H9 (cell line): ENCODE data around the gene PTCD1. TPM values are rescaled to one million over a fixed set of nuclear protein-coding genes. Genes with fewer than 3 reads are reported as not detected.

ENCODE experiments used
- DNase-seq: peaks from one replicate; pipeline ENCODE4 v3.0.0-alpha.2; 2017
- H2AFZ ChIP-seq: one replicate; pipeline ENCODE4 v1.6.1; 2013; ENCODE audit warnings: mild to moderate bottlenecking, low read length, control low read depth, moderate library complexity
- H2AK5ac ChIP-seq: 2 replicates; pipeline ENCODE4 v1.6.1; 2013; ENCODE audit warnings: low read length, control low read depth, mixed read lengths; ENCODE audit not compliant: insufficient read length
- H2BK120ac ChIP-seq: one replicate; pipeline ENCODE4 v1.6.1; 2013; ENCODE audit warnings: low read depth, mild to moderate bottlenecking, low read length, control low read depth, inconsistent platforms; ENCODE audit not compliant: poor library complexity, severe bottlenecking
- H2BK12ac ChIP-seq: 2 replicates; pipeline ENCODE4 v1.6.1; 2013; ENCODE audit warnings: low read length, control low read depth, mixed read lengths, low read depth; ENCODE audit not compliant: insufficient read length
- H2BK15ac ChIP-seq: 2 replicates; pipeline ENCODE4 v1.6.1; 2013; ENCODE audit warnings: low read depth, low read length, control low read depth
- H2BK20ac ChIP-seq: one replicate; pipeline ENCODE4 v1.6.1; 2013; ENCODE audit warnings: low read depth, mild to moderate bottlenecking, low read length, control low read depth, inconsistent platforms; ENCODE audit not compliant: poor library complexity, severe bottlenecking
- H2BK5ac ChIP-seq: 2 replicates; pipeline ENCODE4 v1.6.1; 2013; ENCODE audit warnings: low read length, control low read depth, mixed read lengths; ENCODE audit not compliant: insufficient read length
- H3K14ac ChIP-seq: 2 replicates; pipeline ENCODE4 v1.6.1; 2013; ENCODE audit warnings: low read length, control low read depth; ENCODE audit not compliant: insufficient read depth
- H3K18ac ChIP-seq: 2 replicates; pipeline ENCODE4 v1.6.1; 2013; ENCODE audit warnings: low read depth, mild to moderate bottlenecking, mixed read lengths, low read length, control low read depth; ENCODE audit not compliant: insufficient read length
- H3K23ac ChIP-seq: 2 replicates; pipeline ENCODE4 v1.6.1; 2013; ENCODE audit warnings: low read length, control low read depth, mixed read lengths, low read depth; ENCODE audit not compliant: insufficient read length
- H3K23me2 ChIP-seq: 2 replicates; pipeline ENCODE4 v1.6.1; 2013; ENCODE audit warnings: low read depth, mild to moderate bottlenecking, mixed read lengths, low read length, control low read depth; ENCODE audit not compliant: insufficient read length, poor library complexity, severe bottlenecking
- H3K27ac ChIP-seq: 2 replicates; pipeline ENCODE4 v1.5.1; 2013; ENCODE audit warnings: low read length, control low read depth, mixed read lengths, low read depth; ENCODE audit not compliant: insufficient read length
- H3K27me3 ChIP-seq: 2 replicates; pipeline ENCODE4 v1.6.1; 2013; ENCODE audit warnings: low read length, control low read depth, inconsistent platforms; ENCODE audit not compliant: insufficient read depth
- H3K4ac ChIP-seq: 2 replicates; pipeline ENCODE4 v1.6.1; 2013; ENCODE audit warnings: low read depth, mild to moderate bottlenecking, control low read depth, inconsistent platforms, low read length, moderate library complexity
- H3K4me1 ChIP-seq: 2 replicates; pipeline ENCODE4 v1.6.1; 2013; ENCODE audit warnings: low read length, control low read depth, inconsistent platforms; ENCODE audit not compliant: insufficient read depth
- H3K4me2 ChIP-seq: 2 replicates; pipeline ENCODE4 v1.6.1; 2013; ENCODE audit warnings: low read length, control low read depth, mixed read lengths; ENCODE audit not compliant: insufficient read length, insufficient read depth
- H3K56ac ChIP-seq: 2 replicates; pipeline ENCODE4 v1.6.1; 2013; ENCODE audit warnings: low read depth, mild to moderate bottlenecking, mixed read lengths, low read length, control low read depth; ENCODE audit not compliant: insufficient read length
- H3K79me1 ChIP-seq: 2 replicates; pipeline ENCODE4 v1.6.1; 2013; ENCODE audit warnings: low read depth, mild to moderate bottlenecking, moderate library complexity, low read length, control low read depth, inconsistent platforms; ENCODE audit not compliant: insufficient read depth, poor library complexity, severe bottlenecking
- H3K79me2 ChIP-seq: 2 replicates; pipeline ENCODE4 v1.6.1; 2013; ENCODE audit warnings: low read length, control low read depth, inconsistent platforms; ENCODE audit not compliant: insufficient read depth
- H3K9ac ChIP-seq: 2 replicates; pipeline ENCODE4 v1.6.1; 2013; ENCODE audit warnings: low read length, control low read depth, mixed read lengths; ENCODE audit not compliant: insufficient read length; ENCODE audit errors: extremely low read depth
- H3K9me3 ChIP-seq: one replicate; pipeline ENCODE4 v1.6.1; 2013; ENCODE audit warnings: low read depth, low read length, inconsistent platforms; ENCODE audit not compliant: control insufficient read depth
- H3T11ph ChIP-seq: one replicate; pipeline ENCODE4 v1.6.1; 2013; ENCODE audit warnings: mild to moderate bottlenecking, low read length, control low read depth, inconsistent platforms
- H4K20me1 ChIP-seq: one replicate; pipeline ENCODE4 v1.6.1; 2013; ENCODE audit not compliant: control insufficient read depth, insufficient read length, insufficient read depth
- H4K5ac ChIP-seq: 2 replicates; pipeline ENCODE4 v1.6.1; 2013; ENCODE audit warnings: low read depth, mild to moderate bottlenecking, mixed read lengths, low read length, control low read depth; ENCODE audit not compliant: insufficient read length
- H4K8ac ChIP-seq: replicated peaks from 2 replicates; pipeline ENCODE4 v1.6.1; 2013; ENCODE audit warnings: low read length, control low read depth, mixed read lengths, low read depth; ENCODE audit not compliant: insufficient read length
- H4K91ac ChIP-seq: 2 replicates; pipeline ENCODE4 v1.6.1; 2013; ENCODE audit warnings: low read depth, mild to moderate bottlenecking, moderate library complexity, mixed read lengths, low read length, control low read depth; ENCODE audit not compliant: insufficient read length
- H3K27ac Mint-ChIP-seq, 3 experiments: 2 replicates in 2 of 3; 3 replicates in 1 of 3; pipeline ENCODE4 v1.8.0; 2020 to 2021; ENCODE audit warnings: mixed read lengths in 3 of 3, mild to moderate bottlenecking in 1 of 3, moderate library complexity in 1 of 3
- H3K27me3 Mint-ChIP-seq: 2 replicates; pipeline ENCODE4 v1.8.0; 2021; ENCODE audit warnings: low read depth, mild to moderate bottlenecking, moderate library complexity, mixed read lengths
- H3K36me3 Mint-ChIP-seq, 3 experiments: 2 replicates in 2 of 3; 3 replicates in 1 of 3; pipeline ENCODE4 v1.8.0; 2020 to 2021; ENCODE audit warnings: low read depth in 3 of 3, mixed read lengths in 3 of 3; ENCODE audit not compliant: insufficient read depth in 1 of 3
- H3K4me1 Mint-ChIP-seq, 2 experiments: 2 replicates each; pipeline ENCODE4 v1.8.0; 2020; ENCODE audit warnings: mixed read lengths in 2 of 2
- H3K4me3 Mint-ChIP-seq, 2 experiments: 2 replicates in 1 of 2; 3 replicates in 1 of 2; pipeline ENCODE4 v1.8.0; 2020 to 2021; ENCODE audit warnings: mild to moderate bottlenecking in 2 of 2, mixed read lengths in 2 of 2, moderate library complexity in 1 of 2
- H3K9me3 Mint-ChIP-seq, 2 experiments: 2 replicates in 1 of 2; 3 replicates in 1 of 2; pipeline ENCODE4 v1.8.0; 2020; ENCODE audit warnings: mild to moderate bottlenecking in 2 of 2, mixed read lengths in 2 of 2, moderate library complexity in 1 of 2
- CTCF ChIP-seq: fragments of 200-600 bp; sonication (generic); conservative IDR thresholded peaks from 3 replicates; pipeline ENCODE4 v1.8.0; 2021; ENCODE audit warnings: antibody characterized with exemption, mild to moderate bottlenecking
- WGBS: extraction: QIAGEN DNeasy Blood & Tissue Kit; methylation state at CpG from one replicate; pipeline ENCODE4 v1.1.7; 2013; ENCODE audit warnings: missing lambda C conversion rate, low lambda C conversion rate, mixed read lengths; ENCODE audit not compliant: insufficient read length; ENCODE audit errors: extremely low coverage; 5-methylcytosine and 5-hydroxymethylcytosine counted together
- total RNA-seq: library from RNA; stranded (reverse); gene quantifications from 2 replicates; pipeline ENCODE4 v1.2.1, GENCODE V29; 2021

PTCD1 gene
- total RNA-seq, 1 experiment from 2014 or later, result 12.8 TPM

- Histone ChIP-seq H3K79me1 (no peaks in the 10 kb centered on the region), H4K5ac (no peak overlapping the region), H4K8ac (no peak overlapping the region), H3K4ac (no peak overlapping the region), H3K4me2 (no peak overlapping the region), H4K91ac (no peak overlapping the region), H3K79me2 (no peaks in the 10 kb centered on the region), H3K9ac (no peak overlapping the region), H2BK15ac (no peak overlapping the region), H2AK5ac (no peak overlapping the region), H3K23ac (no peak overlapping the region), H2BK120ac (no peak overlapping the region), H3K9me3 (no peaks in the 10 kb centered on the region), H2BK20ac (no peak overlapping the region), H3K14ac (no peak overlapping the region), H2BK12ac (no peak overlapping the region), H3K18ac (no peak overlapping the region), H3K23me2 (no peaks in the 10 kb centered on the region), H3T11ph (no peak overlapping the region), H3K56ac (no peak overlapping the region), H2BK5ac (no peak overlapping the region), H3K27ac (no peak overlapping the region), H3K27me3 (no peaks in the 10 kb centered on the region), H3K4me1 (peaks cover 3% of the 10 kb centered on the region; the same call in 1 of the 2 replicates), H4K20me1 (no peaks in the 10 kb centered on the region), H2AFZ (no peak overlapping the region)
- peaks cover 49 to 89% (median 86%) of the 10 kb centered on the region in 3 experiments; a peak in 6 of 7 replicates for H3K36me3 Mint-ChIP-seq
- H3K4me1 Mint-ChIP-seq, result peaks cover 3 to 8% of the 10 kb centered on the region in 2 experiments
- TF ChIP-seq CTCF, result no peak
- no peaks in the 10 kb centered on the region for H3K27me3 Mint-ChIP-seq
- H3K9me3 Mint-ChIP-seq, result no peaks in the 10 kb centered on the region
- no peak overlapping the region for H3K27ac Mint-ChIP-seq
- WGBS, result no CpG with 5 or more reads among the region's 4 CpGs
- H3K4me3 Mint-ChIP-seq, result no peak overlapping the region
- no peak for DNase-seq
Observed at GRCh38 chr7:99446096-99446495, 7.5 kb upstream of the PTCD1 start.
